Germinal center (tissue), 1 donor: Measurements from ENCODE around the gene TSSK1B.
"Not testable (repeated sequence)": the region's sequence is repeated elsewhere in the genome, so short reads cannot be mapped to it uniquely, and the experiment has no call there.

ENCODE experiments used
- DNase-seq: peaks from one replicate; pipeline ENCODE4 v3.0.0; 2012; ENCODE audit warnings: mixed read lengths, low spot score

Gene TSSK1B, protein sequence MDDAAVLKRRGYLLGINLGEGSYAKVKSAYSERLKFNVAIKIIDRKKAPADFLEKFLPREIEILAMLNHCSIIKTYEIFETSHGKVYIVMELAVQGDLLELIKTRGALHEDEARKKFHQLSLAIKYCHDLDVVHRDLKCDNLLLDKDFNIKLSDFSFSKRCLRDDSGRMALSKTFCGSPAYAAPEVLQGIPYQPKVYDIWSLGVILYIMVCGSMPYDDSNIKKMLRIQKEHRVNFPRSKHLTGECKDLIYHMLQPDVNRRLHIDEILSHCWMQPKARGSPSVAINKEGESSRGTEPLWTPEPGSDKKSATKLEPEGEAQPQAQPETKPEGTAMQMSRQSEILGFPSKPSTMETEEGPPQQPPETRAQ

DNA sequence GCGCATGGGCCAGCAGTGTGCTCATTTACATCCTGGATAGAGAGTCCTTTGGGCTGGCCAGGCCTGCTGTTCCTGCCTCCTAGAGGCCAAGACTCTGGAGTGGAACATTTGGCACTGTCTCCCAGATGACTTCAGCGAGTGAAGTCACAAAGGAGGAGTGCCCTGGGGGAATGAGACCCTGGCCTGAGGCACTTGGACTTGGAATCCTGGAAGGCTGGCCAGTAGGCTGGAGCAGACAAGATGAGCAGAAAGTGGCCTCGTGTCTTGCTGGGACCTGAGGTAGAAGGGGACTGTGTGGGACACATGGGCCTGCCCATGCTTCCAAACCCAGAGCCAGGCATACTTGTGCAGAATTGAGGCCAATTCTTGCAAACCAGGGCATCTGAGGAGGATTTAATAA, at the start of gene TSSK1B:
TSSK1B (minus strand) TSS at position 101 of the 400 bp plus-strand sequence. CDS start 150 bp downstream, outside the sequence.
- DNase-seq, result no peak

DNA sequence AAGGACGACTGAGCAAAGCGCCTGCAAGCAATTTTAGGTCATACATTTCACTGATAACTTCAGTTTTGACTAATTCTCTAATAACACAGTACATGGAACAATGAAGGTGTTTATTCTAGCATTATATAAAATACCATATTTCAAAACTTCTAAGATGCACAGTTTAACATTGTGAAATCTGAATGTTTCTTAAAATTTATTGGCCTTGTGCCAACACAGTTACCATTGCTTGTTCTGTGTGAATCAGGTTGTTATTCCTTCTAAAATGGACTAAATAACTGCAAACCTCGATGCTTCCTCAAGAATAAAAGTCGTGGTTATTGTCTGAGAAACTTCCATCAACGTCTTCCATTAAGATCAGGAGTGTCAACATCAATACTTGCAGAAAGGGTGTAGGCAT, 45.5 kb upstream of the TSSK1B start:
- DNase-seq, result no peak

DNA sequence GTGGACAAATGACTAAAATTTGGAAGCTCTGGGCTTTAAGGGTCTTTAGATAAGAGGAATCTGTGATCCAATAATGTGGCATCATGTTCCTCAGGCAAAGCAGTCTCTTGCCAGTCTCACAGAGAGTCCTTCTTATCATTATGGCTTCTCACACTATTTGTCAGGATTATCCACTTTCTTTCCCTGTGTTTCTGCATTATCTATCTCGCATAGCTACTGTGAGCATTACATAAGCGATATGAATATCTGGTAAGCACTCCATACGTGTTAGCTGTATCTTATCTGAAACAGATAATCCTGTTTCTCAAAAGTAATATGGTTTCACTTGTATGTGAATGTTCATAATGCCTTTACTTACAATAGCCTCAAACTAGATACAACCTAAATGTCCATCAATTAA, 43.9 kb upstream of the TSSK1B start:
- DNase-seq, result no peak

DNA sequence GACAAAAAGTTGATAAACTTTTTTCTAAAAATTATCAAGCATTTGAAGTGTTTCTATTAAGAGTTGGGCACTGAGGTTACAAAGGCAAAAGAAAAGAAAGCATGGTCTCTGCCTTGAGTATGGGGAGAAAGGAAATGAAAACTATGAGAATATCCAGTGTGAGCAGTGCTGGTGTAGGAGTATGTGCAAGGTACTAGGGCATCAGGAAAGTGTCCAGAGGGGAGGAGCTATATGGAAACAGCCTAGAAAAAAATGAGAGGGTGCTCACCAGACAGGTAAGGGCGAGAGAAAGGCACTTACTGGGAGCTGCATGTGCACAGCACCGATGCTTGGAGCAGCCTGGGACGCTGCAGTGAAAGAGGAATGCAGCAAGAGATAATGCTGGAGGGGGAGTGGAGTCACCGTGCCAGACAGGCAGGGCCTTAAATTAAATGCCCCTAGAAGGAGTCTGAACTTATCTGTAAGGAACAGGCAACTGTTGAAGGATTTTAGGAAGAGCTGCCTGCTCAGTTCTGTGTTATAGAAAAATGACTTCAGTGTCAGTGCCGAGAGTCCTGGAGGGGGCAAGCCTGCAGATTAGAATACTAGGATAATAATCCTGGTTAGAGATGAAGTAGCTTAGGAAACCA, 39.4 kb upstream of the TSSK1B start:
- DNase-seq, result no peak

DNA sequence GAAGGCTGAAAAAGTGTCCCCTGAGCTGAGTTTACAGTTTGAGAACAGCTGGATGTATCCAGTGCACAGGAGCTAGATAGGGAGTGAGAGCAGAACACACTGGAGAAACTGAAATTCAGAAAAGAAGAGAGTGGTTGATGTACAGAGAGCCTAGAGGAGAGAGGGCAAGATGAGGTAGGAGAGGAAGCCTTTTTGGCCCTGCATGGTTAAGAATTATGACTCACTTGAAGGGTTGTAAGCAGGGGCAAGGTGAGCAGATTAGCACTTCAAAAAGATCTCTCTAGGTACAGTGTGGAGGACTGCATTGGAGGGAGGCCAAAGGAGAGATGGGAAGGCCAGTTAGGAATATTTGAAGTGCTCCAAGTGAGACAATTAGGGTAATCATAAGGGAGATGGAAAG, 28.2 kb upstream of the TSSK1B start:
- DNase-seq, result no peak

DNA sequence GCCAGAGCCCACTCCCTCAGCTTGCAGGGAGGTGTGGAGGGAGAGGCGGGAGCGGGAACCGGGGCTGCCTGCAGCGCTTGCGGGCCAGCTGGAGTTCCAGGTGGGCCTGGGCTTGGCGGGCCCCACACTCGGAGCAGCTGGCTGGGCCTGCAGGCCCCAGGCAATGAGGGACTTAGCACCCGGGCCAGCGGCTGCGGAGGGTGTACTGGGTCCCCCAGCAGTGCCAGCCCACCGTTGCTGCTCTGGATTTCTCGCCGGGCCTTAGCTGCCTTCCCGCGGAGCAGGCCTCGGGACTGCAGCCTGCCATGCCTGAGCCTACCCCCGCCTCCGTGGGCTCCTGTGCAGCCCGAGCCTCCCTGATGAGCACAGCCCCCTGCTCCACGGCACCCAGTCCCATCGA, 22.3 kb upstream of the TSSK1B start:
- not testable (repeated sequence) for DNase-seq

DNA sequence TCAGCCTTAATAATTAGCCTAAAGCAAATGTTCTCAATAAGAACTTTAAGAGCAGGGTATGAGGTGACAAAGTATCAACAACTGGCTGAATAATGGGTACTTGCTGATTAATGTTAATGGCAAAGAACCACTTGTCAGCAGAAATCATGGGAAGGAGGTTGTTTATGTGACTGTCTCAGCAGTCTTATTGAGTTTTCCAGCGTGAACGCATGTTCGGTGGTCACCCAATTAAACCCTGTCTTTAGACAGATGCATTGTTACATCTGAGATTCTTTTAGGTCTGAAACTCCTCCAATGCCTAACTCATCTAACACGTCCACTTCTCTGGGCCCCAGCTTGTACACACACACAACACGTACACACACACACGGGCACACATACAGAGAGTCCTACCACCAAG, 18.2 kb upstream of the TSSK1B start:
- DNase-seq, result no peak

DNA sequence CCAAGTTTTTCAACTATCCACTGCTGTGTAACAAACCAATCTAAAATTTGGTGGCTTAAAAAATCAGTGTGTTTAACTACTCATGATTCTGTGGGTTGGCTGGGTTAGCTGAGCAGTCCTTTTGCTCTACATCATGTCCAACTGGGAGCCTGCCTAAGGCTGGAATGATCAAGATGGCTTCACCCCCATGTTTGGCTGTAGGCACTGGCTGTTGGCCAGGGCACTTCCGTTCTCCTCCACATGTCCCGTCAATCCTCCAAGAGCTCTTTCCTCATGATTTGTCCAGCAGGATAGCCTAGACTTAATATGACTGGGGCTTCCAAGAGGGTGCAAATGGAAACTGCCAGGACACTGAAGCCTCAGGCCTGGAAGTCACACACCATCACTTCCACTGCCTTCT, 17.0 kb upstream of the TSSK1B start:
- no peak for DNase-seq

DNA sequence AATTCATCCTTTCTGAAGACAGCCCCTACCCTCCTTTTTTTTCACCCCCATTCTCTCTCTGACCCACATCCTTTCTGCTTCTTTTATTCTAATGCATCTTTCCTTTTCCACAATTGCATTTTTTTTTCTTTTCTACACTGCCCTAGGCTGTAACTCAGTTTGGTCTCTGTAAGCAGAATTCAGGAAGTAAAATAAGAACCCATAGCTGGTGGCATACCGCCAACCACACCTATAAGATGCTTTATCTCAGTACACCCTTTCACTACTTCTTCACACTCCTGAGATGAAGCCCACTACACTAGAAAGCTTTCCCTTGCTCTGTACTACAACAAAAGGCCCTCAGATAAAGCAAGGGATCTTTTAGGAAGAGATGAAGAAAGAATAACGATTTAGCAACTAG, 16.1 kb upstream of the TSSK1B start:
- no peak for DNase-seq

DNA sequence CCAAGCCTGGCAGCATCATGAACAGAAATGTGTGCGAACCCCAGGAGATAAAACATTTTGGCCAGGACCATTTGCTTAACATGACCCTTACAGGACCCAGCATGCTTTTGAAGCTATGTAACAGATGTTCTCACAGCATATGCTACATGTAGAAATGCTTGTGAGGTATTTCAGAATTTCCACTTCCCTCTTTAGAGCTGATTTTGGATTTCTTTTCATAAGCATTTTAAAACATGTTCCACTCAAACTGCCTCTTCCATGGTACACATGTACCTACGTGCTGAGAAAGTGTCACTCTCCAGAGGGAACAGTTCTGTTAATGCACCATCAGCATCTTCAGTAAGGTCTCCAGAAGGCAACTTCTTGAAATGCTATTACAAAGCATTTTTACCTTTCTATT, 15.7 kb upstream of the TSSK1B start:
- DNase-seq, result no peak

DNA sequence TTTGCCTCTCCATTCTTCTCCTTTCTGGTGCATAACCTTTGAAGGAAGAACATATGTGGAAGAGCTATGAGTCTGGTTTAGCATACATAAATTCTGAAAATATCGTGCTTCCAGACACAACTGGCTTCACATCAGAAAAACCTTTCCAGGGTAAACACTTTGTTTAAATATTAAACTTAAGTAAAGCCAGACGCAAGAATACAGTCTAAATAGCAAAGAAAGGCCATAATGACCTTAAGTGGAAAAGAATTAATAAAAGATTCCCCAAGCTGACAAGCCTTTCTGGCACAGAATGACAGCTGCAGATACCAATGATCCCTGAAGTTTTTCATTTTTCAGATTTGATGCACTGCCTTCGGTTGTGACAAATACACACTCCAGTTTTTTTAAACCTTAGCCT, 13.5 kb upstream of the TSSK1B start:
- no peak for DNase-seq

DNA sequence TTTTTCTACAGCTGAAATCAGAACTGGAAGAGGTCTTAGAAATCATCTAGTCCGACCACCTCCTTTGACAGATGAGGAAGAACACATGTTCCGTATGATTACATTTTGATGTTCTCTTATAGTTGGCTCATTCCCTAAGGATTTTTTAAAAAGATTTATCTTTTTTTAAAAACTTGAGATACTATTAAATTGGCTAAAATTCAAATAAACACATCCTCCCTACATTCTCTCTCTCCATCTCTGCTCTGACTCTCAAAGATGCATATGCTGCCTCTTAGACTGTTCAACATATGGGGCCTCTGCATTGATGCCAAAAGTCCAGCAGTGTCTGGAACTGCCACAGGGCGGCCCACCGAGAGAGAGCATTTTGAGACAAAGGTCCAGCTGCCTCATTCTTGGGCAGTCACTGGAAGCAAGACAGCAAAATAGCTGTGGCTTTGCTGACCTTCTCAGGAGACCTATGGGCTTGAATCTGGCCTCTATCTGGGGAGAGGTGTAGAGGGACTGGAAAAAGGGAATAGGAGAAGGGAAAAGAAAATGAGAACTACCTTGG, 12.8 kb upstream of the TSSK1B start:
- no peak for DNase-seq

DNA sequence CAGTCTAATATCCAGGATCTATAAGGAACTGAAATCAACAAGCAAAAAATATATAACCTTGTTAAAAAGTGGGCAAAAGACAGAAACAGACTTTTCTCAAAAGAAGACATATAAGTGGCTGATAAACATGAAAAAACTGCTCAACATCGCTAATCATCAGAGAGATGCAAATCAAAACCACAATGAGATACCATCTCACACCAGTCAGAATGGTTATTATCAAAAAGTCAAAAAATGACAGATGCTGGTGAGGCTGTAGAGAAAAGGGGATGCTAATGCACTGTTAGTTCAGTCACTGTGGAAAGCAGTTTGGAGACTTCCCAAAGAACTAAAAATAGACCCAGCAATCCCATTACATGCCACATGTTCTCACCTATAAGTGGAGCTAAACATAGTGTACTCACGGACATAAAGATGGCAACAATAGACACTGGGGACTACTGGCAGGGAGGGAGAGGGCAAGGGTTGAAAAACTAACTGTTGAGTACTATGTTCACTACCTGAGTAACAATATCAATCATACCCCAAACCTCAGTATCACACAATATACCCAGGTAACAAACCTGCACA, 11.7 kb upstream of the TSSK1B start:
- no peak for DNase-seq

DNA sequence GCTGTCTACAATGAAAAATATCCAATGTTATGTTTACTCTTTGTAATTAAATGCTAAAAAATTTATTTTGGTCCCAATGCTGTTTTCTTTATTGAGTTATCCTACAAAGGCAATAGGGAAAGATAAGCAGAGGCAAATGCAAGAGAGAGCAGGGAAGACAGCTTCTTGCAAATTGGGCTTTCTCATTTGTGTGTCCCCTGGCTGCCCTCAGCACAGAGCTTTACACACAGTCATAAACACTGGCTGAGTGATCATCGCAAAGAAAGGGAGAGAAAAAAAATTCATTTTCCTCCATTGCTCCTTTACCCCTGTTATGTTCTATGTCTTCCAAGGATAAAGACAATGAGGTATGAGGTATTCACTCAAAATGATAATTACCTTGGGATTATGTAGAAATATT, 2.3 kb upstream of the TSSK1B start:
- DNase-seq, result no peak

DNA sequence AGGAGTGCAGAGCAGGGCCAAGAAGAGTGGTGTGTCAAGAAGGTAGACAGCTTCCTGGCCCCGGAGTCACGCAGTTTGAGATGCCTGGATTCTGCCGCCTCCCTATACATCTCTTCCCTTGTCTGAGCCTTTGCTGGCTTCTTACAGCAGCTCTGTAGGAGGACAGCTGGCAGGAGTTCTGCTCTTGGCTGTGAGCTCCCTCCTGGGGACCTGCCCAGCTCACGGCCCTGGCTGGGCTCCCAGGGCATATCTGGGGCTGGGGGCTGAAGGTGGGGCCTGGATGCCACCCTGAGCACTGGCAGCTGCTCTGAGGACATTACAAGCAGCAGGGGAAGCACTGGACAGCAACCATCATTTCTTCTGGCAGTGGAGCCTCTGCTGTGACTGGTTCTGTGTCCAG, 786 bp upstream of the TSSK1B start:
- DNase-seq, result no peak

DNA sequence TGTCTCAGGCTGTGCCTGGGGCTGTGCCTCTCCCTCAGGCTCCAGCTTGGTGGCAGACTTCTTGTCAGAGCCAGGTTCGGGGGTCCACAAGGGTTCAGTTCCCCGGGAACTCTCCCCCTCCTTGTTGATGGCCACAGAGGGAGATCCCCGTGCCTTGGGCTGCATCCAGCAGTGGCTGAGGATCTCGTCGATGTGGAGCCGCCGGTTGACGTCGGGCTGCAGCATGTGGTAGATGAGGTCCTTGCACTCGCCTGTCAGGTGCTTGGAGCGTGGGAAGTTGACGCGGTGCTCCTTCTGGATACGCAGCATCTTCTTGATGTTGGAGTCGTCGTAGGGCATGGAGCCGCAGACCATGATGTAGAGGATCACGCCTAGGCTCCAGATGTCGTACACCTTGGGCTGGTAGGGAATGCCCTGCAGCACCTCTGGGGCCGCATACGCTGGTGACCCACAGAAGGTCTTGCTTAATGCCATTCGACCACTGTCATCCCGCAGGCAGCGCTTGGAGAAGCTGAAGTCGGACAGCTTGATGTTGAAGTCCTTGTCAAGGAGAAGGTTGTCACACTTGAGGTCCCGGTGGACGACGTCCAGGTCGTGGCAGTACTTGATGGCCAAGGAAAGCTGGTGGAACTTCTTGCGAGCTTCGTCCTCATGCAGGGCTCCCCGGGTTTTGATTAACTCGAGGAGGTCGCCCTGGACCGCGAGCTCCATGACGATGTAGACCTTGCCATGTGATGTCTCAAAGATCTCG, 752 bp downstream of the TSSK1B start:
- DNase-seq, result no peak

DNA sequence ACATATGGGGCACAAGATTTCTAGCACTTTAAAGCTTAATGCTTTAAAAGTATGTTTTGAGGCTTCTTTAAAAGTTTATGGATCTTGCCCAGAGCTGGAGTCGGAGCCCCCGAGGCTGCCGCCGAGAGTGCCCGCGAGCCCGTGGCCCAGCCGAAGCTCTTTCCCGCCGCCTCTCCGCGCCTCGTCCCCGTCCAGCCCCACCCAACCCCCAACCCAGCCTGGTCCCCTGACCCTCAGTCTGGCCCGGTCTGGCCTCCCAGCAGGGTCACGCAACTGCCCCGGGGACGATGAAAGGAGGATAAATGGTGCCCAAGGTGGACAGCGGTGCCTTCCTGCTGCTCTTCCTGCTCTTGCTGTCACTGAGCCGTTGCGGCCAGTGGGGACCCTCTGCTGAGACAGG, 1.7 kb downstream of the TSSK1B start:
- no peak for DNase-seq

DNA sequence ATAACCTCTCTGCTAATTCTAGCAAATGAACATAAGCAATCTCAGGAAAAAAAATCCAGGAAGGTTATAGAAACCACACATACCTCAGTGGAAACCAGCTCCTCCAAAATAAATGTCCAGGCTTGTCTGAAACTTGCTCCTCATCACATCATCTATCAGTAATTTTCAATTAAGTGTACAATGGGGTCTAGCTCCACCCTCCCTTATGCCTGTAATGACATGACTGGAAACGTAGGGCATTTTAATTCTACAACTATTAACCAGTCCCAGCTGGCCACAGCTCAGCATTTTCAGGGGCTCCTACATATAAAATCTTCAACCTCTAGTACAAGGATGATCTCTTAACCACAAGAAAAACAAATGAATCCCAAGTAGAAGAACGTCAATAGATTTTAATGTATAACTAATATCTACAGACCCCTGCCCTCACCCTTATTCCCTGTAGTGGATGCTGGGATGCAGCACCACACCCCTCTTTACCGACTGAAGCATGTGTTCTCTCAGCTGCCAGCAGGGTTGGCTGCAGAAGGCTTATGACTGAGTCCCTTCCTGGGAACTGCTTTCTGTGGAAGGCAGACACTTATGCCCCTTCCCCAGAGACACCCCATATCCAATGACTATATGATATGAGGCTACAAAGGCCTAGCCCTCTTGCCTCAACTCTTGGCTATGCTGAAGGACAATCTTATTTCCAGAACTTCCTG, 6.8 kb downstream of the TSSK1B start:
- DNase-seq, result no peak

DNA sequence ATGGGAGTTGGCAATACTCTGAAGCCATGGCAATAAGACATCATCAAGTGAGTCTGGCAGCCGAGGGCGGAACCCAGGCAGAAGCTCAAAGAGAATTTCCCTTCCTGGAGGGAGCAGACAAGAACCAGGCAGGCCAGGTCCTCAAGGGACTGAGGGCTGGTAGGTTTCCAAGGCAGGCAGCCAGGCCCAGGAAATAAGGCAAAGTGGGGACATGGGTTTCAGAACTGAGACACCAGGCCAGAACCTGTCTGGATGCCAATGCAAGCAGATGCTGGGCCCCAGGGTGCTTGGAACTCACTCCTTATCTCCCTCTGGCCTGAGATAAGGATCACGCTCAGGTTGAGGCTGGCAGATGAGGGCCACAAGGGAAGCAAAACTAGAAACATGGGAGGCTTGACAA, 8.9 kb downstream of the TSSK1B start:
- no peak for DNase-seq

DNA sequence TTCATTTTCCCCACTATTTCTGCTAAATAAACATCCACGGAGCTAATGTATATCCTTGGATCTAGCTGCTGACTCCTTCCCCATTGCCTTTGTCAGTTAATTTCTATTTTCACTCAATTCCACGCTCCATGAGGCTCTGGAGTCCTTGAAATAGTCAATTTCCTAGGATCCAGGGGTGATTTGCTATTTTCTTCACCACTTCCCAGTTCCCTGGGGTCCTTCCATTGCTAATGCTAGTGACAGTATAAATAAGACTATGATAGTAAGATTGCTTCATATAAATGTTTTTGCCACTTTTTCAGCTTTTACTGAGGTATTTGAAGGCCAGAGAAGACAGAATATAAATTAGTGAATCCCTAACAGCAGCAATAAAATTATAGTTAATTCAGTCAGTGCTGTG, 13.1 kb downstream of the TSSK1B start:
- DNase-seq, result no peak

DNA sequence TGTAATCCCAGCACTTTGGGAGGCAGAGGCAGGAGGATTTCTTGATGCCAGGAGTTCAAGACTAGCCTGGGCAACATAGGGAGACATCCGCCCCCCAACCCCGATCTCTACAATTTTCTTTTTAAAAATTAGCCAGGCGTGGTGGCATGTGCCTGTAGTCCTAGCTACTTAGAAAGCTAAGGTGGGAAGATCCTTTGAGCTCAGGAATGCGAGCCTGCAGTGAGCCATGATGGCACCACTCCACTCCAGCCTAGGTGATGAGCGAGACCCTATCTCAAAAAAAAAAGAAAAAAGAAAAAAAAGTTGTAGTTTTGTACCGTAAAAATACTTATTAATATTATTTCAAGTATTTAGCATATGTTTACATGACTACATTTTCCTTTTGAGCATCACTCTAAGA, 29.3 kb downstream of the TSSK1B start:
- no peak for DNase-seq

DNA sequence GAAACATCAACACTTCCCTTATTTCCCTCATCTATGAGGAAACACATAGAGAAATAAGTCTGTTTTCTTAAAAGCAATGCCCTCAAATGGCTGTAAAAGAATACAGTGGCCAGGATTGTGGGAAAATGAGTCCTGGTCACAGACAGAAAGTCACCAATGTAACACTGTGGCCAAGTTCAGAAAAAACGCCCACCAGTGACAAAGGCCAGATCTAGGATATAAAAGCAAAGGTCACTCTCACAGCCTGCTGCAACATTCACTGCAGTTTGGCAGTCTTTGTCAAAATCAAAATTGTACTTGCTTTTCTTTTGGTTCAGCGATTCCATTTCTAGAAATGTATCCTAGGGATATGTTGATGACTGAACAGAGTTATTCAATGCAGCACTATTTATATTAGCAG, 30.5 kb downstream of the TSSK1B start:
- DNase-seq, result no peak
